ENCODE results near the gene KATNA1.

DNA sequence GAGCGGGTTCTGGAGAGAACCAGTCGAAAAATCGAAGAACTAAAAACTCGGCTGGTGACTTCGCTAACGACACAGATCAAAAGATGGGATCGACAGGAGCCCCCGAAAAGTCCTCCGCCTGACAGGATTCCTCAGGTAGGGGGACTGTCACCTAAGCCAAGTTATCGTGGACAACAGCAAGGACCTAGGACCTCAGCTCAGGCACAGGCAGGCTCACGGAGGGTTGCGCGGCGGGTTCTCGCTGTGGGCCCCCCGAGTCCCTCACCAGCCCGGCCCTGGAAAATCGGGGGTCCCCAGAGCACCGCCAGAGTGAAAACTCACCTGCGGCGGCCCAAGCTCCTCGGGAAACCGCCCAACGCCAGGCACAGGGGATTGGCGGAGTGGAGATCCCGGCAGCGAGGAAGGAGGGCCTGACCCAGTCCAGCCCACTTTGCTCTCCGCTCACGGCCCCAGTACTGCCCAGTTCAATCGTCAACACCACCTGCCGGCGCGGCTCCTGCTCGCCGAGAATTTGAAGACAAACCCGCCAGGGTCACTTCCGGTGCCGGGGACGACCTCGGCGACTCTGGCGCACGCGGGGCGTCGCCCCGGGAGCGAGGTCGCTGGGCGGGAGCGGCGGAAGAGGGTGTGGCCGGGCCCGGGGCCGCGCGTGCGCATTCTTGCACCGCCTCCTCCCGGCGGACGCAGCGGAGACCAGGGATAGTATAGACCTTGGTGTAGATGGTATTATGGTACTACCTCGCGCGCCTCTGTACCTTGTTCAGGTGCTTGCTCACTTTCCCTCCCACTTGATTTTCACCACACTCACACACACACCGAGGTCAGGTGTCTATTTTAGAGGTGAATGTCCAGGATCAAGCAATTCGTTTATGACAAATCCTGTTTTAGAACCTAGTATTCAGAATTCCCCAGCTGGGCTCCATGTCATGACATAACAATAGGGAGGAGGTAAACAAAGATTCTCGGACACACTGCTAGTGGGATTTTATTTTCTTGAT lies at the start of gene KATNA1:
- TF ChIP-seq, protein P1, sequence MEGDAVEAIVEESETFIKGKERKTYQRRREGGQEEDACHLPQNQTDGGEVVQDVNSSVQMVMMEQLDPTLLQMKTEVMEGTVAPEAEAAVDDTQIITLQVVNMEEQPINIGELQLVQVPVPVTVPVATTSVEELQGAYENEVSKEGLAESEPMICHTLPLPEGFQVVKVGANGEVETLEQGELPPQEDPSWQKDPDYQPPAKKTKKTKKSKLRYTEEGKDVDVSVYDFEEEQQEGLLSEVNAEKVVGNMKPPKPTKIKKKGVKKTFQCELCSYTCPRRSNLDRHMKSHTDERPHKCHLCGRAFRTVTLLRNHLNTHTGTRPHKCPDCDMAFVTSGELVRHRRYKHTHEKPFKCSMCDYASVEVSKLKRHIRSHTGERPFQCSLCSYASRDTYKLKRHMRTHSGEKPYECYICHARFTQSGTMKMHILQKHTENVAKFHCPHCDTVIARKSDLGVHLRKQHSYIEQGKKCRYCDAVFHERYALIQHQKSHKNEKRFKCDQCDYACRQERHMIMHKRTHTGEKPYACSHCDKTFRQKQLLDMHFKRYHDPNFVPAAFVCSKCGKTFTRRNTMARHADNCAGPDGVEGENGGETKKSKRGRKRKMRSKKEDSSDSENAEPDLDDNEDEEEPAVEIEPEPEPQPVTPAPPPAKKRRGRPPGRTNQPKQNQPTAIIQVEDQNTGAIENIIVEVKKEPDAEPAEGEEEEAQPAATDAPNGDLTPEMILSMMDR (IDR thresholded peaks at IDR 0.05), result no peak
- no peak for TF ChIP-seq POLR2A (IDR thresholded peaks at IDR 0.05)

Measured in testis (tissue), 2 donors.